NCI-H2171 (cell line): ENCODE results near the gene KDR.

Experiments used
- DNase-seq: peaks from one replicate; lab custom pipeline; 2025; lab: John Stamatoyannopoulos, UW

Gene KDR

GRCh38 chr4:55029821-55030503, 95.4 kb downstream of the KDR start:
- DNase-seq, result no peak

- DNase-seq, result no peak
Observed at GRCh38 chr4:55029321-55029720, 96.1 kb downstream of the KDR start.
